H1 (cell line): ENCODE data around the gene SCYGR1. TPM values are rescaled to one million over a fixed set of nuclear protein-coding genes. Genes with fewer than 3 reads are reported as not detected.

Source experiments
- CTCF ChIA-PET: fragments of 300-600 bp; sonication (Branson Sonifier 250); formaldehyde crosslinking; loops from one replicate; lab custom pipeline; 2021; ENCODE audit not compliant: partially characterized antibody; lab: Charles Lee
- POLR2A ChIA-PET: fragments of 300-600 bp; sonication (Branson Sonifier 250); formaldehyde crosslinking; loops from one replicate; lab custom pipeline; 2021; ENCODE audit warnings: inconsistent platforms; ENCODE audit not compliant: partially characterized antibody; lab: Charles Lee
- DNase-seq, 2 experiments: peaks; one replicate each; pipeline versions ENCODE4 v3.0.0 to v3.0.0-alpha.2; 2010 to 2022; ENCODE audit warnings: low spot score in 2 of 2, low read depth in 1 of 2, mixed read lengths in 1 of 2
- FAIRE-seq: peaks from 2 replicates; lab custom pipeline; 2011; peaks lifted over from hg19 to GRCh38; lab: Jason Lieb, UNC
- H2AFZ ChIP-seq: 2 replicates; pipeline ENCODE4 v1.8.1; 2012; ENCODE audit warnings: low read length, inconsistent platforms
- H2AK5ac ChIP-seq: 2 replicates; pipeline ENCODE4 v1.6.1; 2013; ENCODE audit warnings: low read depth, low read length
- H2BK120ac ChIP-seq: replicated peaks from 2 replicates; pipeline ENCODE3; 2013; ENCODE audit warnings: low read depth, low read length, inconsistent platforms
- H2BK12ac ChIP-seq: 2 replicates; pipeline ENCODE4 v1.6.1; 2013; ENCODE audit warnings: low read depth, low read length
- H2BK15ac ChIP-seq: 2 replicates; pipeline ENCODE4 v1.6.1; 2013; ENCODE audit warnings: low read length
- H2BK20ac ChIP-seq: 2 replicates; pipeline ENCODE4 v1.6.1; 2013; ENCODE audit warnings: low read length
- H2BK5ac ChIP-seq: 2 replicates; pipeline ENCODE4 v1.6.1; 2013; ENCODE audit warnings: low read depth, low read length
- H3K14ac ChIP-seq: 2 replicates; pipeline ENCODE4 v1.6.1; 2013; ENCODE audit warnings: inconsistent platforms; ENCODE audit not compliant: insufficient read length
- H3K18ac ChIP-seq: 2 replicates; pipeline ENCODE4 v1.6.1; 2013; ENCODE audit warnings: low read length; ENCODE audit errors: extremely low read depth
- H3K23ac ChIP-seq: 2 replicates; pipeline ENCODE4 v1.6.1; 2013; ENCODE audit warnings: inconsistent platforms; ENCODE audit not compliant: insufficient read length
- H3K23me2 ChIP-seq: 2 replicates; pipeline ENCODE4 v1.6.1; 2013; ENCODE audit warnings: low read depth, low read length
- H3K27ac ChIP-seq: 2 replicates; pipeline ENCODE4 v1.6.1; 2011; ENCODE audit warnings: low read depth, low read length, inconsistent platforms
- H3K27me3 ChIP-seq, 4 experiments: replicated peaks in 1 of 4; 1 replicate in 1 of 4; 2 replicates in 3 of 4; pipeline versions ENCODE4 v1.6.1 to v1.8.1; 2011 to 2013; ENCODE audit warnings: low read length in 3 of 4, mild to moderate bottlenecking in 3 of 4, inconsistent platforms in 2 of 4, mixed read lengths in 2 of 4, moderate library complexity in 1 of 4; ENCODE audit not compliant: control insufficient read depth in 3 of 4, insufficient read depth in 3 of 4; ENCODE audit errors: extremely low read depth in 1 of 4
- H3K36me3 ChIP-seq, 4 experiments: 2 replicates each; pipeline versions ENCODE4 v1.6.1 to v1.8.1; 2011 to 2013; ENCODE audit warnings: mild to moderate bottlenecking in 4 of 4, low read length in 3 of 4, moderate library complexity in 2 of 4, control low read depth in 1 of 4, inconsistent platforms in 1 of 4; ENCODE audit not compliant: insufficient read depth in 4 of 4, control insufficient read depth in 2 of 4
- H3K4ac ChIP-seq: replicated peaks from 2 replicates; pipeline ENCODE3; 2013; ENCODE audit warnings: low read length, low read depth, mixed read lengths, inconsistent platforms; ENCODE audit not compliant: insufficient read length
- H3K4me1 ChIP-seq, 4 experiments: replicated peaks in 1 of 4; 1 replicate in 1 of 4; 2 replicates in 3 of 4; pipeline versions ENCODE4 v1.6.1 to v1.8.1; 2011 to 2013; ENCODE audit warnings: low read length in 3 of 4, inconsistent platforms in 2 of 4, mixed read lengths in 1 of 4; ENCODE audit not compliant: insufficient read depth in 4 of 4, control insufficient read depth in 3 of 4
- H3K4me2 ChIP-seq, 2 experiments: 2 replicates each; pipeline versions ENCODE4 v1.6.1 to v1.8.1; 2011 to 2013; ENCODE audit warnings: low read depth in 2 of 2, low read length in 2 of 2, control low read depth in 1 of 2, inconsistent platforms in 1 of 2, mild to moderate bottlenecking in 1 of 2; ENCODE audit not compliant: insufficient read depth in 1 of 2
- H3K4me3 ChIP-seq, 4 experiments: fragments of 200-600, 300-600 bp in 1 of 4; sonication (generic), shearing (Covaris generic), sonication (Bioruptor Twin) in 1 of 4; 2 replicates each; pipeline versions ENCODE4 v1.5.1 to v1.8.1; 2011 to 2016; ENCODE audit warnings: low read length in 4 of 4, low read depth in 3 of 4, control low read depth in 2 of 4, inconsistent platforms in 2 of 4, mild to moderate bottlenecking in 2 of 4, mixed read lengths in 1 of 4, moderate library complexity in 1 of 4; ENCODE audit not compliant: insufficient read depth in 2 of 4; ENCODE audit errors: extremely low read depth in 1 of 4
- H3K56ac ChIP-seq: replicated peaks from 2 replicates; pipeline ENCODE3; 2013; ENCODE audit warnings: low read depth, mild to moderate bottlenecking, mixed read lengths, low read length, inconsistent platforms; ENCODE audit not compliant: insufficient read length
- H3K79me1 ChIP-seq: 2 replicates; pipeline ENCODE4 v1.6.1; 2013; ENCODE audit warnings: low read depth, low read length, control low read depth
- H3K79me2 ChIP-seq, 2 experiments: 2 replicates each; pipeline versions ENCODE4 v1.6.1 to v1.8.1; 2012 to 2013; ENCODE audit warnings: low read length in 2 of 2, mild to moderate bottlenecking in 2 of 2, inconsistent platforms in 1 of 2; ENCODE audit not compliant: insufficient read depth in 2 of 2, control insufficient read depth in 1 of 2
- H3K9ac ChIP-seq, 4 experiments: replicated peaks in 1 of 4; 1 replicate in 1 of 4; 2 replicates in 3 of 4; pipeline versions ENCODE4 v1.6.1 to v1.8.1; 2011 to 2013; ENCODE audit warnings: low read depth in 3 of 4, low read length in 3 of 4, control low read depth in 2 of 4, mild to moderate bottlenecking in 2 of 4, moderate library complexity in 2 of 4, inconsistent platforms in 1 of 4; ENCODE audit errors: extremely low read depth in 1 of 4
- H3K9me3 ChIP-seq, 2 experiments: 2 replicates each; pipeline versions ENCODE4 v1.6.1 to v1.8.1; 2012 to 2013; ENCODE audit warnings: mild to moderate bottlenecking in 2 of 2, moderate library complexity in 2 of 2, control low read depth in 1 of 2, inconsistent platforms in 1 of 2, low read depth in 1 of 2, low read length in 1 of 2, mixed read lengths in 1 of 2; ENCODE audit not compliant: insufficient read depth in 2 of 2
- H4K20me1 ChIP-seq, 2 experiments: replicated peaks in 1 of 2; 2 replicates each; pipeline versions ENCODE3 to v1.8.1; 2011 to 2013; ENCODE audit warnings: inconsistent platforms in 2 of 2, low read length in 2 of 2, mild to moderate bottlenecking in 1 of 2; ENCODE audit not compliant: insufficient read depth in 2 of 2, control insufficient read depth in 1 of 2
- H4K5ac ChIP-seq: 2 replicates; pipeline ENCODE4 v1.6.1; 2013; ENCODE audit warnings: low read length, low read depth, mixed read lengths, inconsistent platforms; ENCODE audit not compliant: insufficient read length
- H4K8ac ChIP-seq: 2 replicates; pipeline ENCODE4 v1.8.0; 2013; ENCODE audit warnings: mild to moderate bottlenecking, moderate library complexity, low read length, inconsistent platforms; ENCODE audit not compliant: insufficient read depth; ENCODE audit errors: extremely low read depth
- H4K91ac ChIP-seq: replicated peaks from 2 replicates; pipeline ENCODE3; 2013; ENCODE audit warnings: low read length, mixed read lengths, inconsistent platforms; ENCODE audit not compliant: insufficient read length
- CHD2 ChIP-seq: IDR thresholded peaks from 2 replicates; pipeline ENCODE4 v1.6.1; 2012; ENCODE audit warnings: low read length, improper control_type of control experiment
- EP300 ChIP-seq, 2 experiments: IDR thresholded peaks; 1 replicate in 1 of 2; 2 replicates in 1 of 2; pipeline ENCODE4 v1.6.1; 2011 to 2012; ENCODE audit warnings: low read depth in 2 of 2, low read length in 2 of 2, mild to moderate bottlenecking in 2 of 2, borderline replicate concordance in 1 of 2, inconsistent platforms in 1 of 2, moderate library complexity in 1 of 2
- KDM4A ChIP-seq: IDR thresholded peaks from one replicate; pipeline ENCODE4 v1.7.1; 2012; ENCODE audit warnings: low read depth, mild to moderate bottlenecking, moderate library complexity, low read length, inconsistent platforms; ENCODE audit not compliant: severe bottlenecking
- SIX5 ChIP-seq: IDR thresholded peaks from 2 replicates; pipeline ENCODE4 v1.6.1; 2011; ENCODE audit warnings: mild to moderate bottlenecking, low read depth, low read length
- SP1 ChIP-seq: IDR thresholded peaks from 2 replicates; pipeline ENCODE4 v1.6.1; 2011; ENCODE audit warnings: low read depth, low read length
- WGBS, 2 experiments: shearing (Covaris generic) in 1 of 2; methylation state at CpG; one replicate each; pipeline versions ENCODE4 v1.1.6 to v1.1.7; 2013 to 2015; ENCODE audit warnings: low lambda C conversion rate in 2 of 2, mixed read lengths in 2 of 2, inconsistent platforms in 1 of 2, low coverage in 1 of 2, missing lambda C conversion rate in 1 of 2; ENCODE audit not compliant: insufficient replicate concordance in 2 of 2, insufficient coverage in 1 of 2, insufficient read length in 1 of 2; ENCODE audit errors: extremely low coverage in 1 of 2, missing lambda C conversion rate in 1 of 2; 5-methylcytosine and 5-hydroxymethylcytosine counted together
- polyA plus RNA-seq, 7 experiments: library from polyadenylated mRNA; depleted of rRNA in 3 of 7; stranded (reverse) in 5 of 7; unstranded in 2 of 7; fragments of >200 nt in 5 of 7; fragments of 200-250 nt in 2 of 7; gene quantifications; 1 replicate in 5 of 7; 2 replicates in 1 of 7; 4 replicates in 1 of 7; pipeline versions ENCODE4 v1.2.1 to v1.2.3, GENCODE V29; 2011 to 2013; ENCODE audit warnings: missing spikeins in 2 of 7, mixed read lengths in 2 of 7
- total RNA-seq: library from RNA; stranded (reverse); fragmentation: NEBNext Ultra II Directional; extraction: Animal tissue kit (Norgen Biotek cat#: 25700); gene quantifications from 2 replicates; pipeline ENCODE4 v1.2.1, GENCODE V29; 2021

SCYGR1 gene
- total and polyA plus RNA-seq, 2 of the 8 experiments (the other 6 are each of a cell fraction or from before 2014, with no cell fraction given) = not detected

GRCh38 chr2:227360351-227360750, 27.4 kb downstream of the SCYGR1 start:
- no peak overlapping the region for H3K18ac ChIP-seq
- H2AFZ ChIP-seq = no peak overlapping the region
- peaks cover 5 to 26% (median 14%) of the 10 kb centered on the region in 4 experiments for H3K36me3 ChIP-seq
- H4K20me1 ChIP-seq = peaks cover 0 to 2% of the 10 kb centered on the region in 2 experiments
- no peaks in the 10 kb centered on the region for H3K79me1 ChIP-seq
- no peak overlapping the region for H2BK120ac ChIP-seq
- WGBS, 2 experiments = 72% methylated on average over 5 of the region's 5 CpGs; no CpG with 5 or more reads in 1 of the 2 experiments
- H2BK15ac ChIP-seq = no peak overlapping the region
- no peak overlapping the region for H2BK20ac ChIP-seq
- CTCF ChIA-PET = no interaction called here
- no peak overlapping the region for H2AK5ac ChIP-seq
- H3K27ac ChIP-seq = no peak overlapping the region
- H3K9ac ChIP-seq = no peak overlapping the region
- no peak for FAIRE-seq
- H3K4me1 ChIP-seq = no peaks in the 10 kb centered on the region
- H3K4me3 ChIP-seq = no peak overlapping the region
- no peaks in the 10 kb centered on the region for H3K9me3 ChIP-seq
- H3K27me3 ChIP-seq = no peaks in the 10 kb centered on the region
- DNase-seq = no peak
- no peak overlapping the region for H4K91ac ChIP-seq
- no peak overlapping the region for H3K56ac ChIP-seq
- no peak overlapping the region for H3K14ac ChIP-seq
- no peak overlapping the region for H3K4me2 ChIP-seq
- TF ChIP-seq CHD2 (no peak), EP300 (IDR thresholded peaks at IDR 0.05; ENCODE audit: borderline replicate concordance in 1 of 2, low read depth in 2 of 2, low read length in 2 of 2) (no peak), SIX5 (no peak), SP1 (no peak), KDM4A (no peak)
- TF ChIP-seq, all 59 proteins: peak for 0
- Histone ChIP-seq H3K79me2 (no peaks in the 10 kb centered on the region), H4K8ac (no peak overlapping the region), H3K23ac (no peak overlapping the region), H4K5ac (no peak overlapping the region), H3K23me2 (no peaks in the 10 kb centered on the region), H3K4ac (no peak overlapping the region), H2BK5ac (no peak overlapping the region), H2BK12ac (no peak overlapping the region)
- POLR2A ChIA-PET = no interaction called here
